HG02973 (cell line): Measurements from ENCODE around the gene ALKBH8.

ENCODE experiments used
- ATAC-seq: cut with Tn5 transposase; IDR thresholded peaks from one replicate; pipeline ENCODE4 v1.9.1; 2021; ENCODE audit warnings: moderate library complexity; ENCODE audit not compliant: unreplicated experiment

Gene ALKBH8, protein sequence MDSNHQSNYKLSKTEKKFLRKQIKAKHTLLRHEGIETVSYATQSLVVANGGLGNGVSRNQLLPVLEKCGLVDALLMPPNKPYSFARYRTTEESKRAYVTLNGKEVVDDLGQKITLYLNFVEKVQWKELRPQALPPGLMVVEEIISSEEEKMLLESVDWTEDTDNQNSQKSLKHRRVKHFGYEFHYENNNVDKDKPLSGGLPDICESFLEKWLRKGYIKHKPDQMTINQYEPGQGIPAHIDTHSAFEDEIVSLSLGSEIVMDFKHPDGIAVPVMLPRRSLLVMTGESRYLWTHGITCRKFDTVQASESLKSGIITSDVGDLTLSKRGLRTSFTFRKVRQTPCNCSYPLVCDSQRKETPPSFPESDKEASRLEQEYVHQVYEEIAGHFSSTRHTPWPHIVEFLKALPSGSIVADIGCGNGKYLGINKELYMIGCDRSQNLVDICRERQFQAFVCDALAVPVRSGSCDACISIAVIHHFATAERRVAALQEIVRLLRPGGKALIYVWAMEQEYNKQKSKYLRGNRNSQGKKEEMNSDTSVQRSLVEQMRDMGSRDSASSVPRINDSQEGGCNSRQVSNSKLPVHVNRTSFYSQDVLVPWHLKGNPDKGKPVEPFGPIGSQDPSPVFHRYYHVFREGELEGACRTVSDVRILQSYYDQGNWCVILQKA

DNA sequence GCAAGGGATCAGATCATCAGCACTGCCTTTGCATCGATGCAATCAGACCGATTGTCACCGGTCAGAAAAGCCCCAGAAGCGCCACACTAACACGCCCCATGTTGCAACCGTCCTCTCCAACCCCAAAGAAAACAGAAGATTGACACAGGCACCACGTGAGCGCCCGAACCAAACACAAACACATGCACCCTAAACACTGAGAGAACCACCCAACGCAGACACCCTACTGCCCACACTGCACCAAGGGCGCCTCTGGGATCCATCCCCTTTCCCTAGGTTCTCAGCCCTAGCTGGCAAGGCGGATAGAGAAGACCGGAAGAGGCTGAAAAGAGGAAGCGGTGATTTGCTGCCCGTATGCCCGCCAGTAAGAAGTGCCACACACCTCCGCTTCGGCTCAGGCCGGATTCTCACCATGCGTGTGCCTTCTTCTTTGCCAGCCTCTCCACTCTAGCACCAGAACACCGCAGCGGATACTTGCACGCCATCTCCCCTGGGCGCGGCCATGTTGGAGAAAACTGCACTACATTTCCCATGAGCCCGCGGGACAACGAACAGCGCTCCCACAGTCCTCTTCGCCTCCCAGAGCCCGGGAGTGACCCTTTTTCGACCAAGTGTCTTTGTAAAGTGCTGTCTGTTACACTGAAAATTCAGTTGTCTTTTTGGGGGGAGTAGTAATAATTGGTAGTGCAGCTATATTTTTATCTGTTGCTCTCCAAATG is at the start of gene ALKBH8:
ALKBH8 (minus strand) TSS at position 517 of the 719 bp plus-strand sequence. CDS start 4,842 bp downstream, outside the sequence.
- peak; percentile 80 for ATAC-seq

DNA sequence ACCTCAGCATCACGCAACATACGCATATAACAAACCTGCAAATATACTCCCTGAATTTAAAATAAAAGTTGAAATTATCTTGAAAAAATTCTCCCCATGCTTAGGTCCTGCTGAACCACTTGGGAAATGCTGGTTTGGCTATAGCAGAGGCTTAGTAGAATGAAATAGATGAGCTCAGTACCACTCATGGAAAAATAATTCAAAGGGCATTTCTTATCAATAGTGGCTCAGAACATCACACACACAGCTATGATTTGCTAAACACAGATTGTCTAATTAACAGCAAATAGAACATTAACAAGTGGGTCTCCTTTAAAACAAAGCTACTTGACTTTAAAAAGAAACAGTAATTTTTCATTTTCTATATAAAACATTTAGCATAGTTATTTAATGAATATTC is 46.9 kb upstream of the ALKBH8 start:
- no peak for ATAC-seq

DNA sequence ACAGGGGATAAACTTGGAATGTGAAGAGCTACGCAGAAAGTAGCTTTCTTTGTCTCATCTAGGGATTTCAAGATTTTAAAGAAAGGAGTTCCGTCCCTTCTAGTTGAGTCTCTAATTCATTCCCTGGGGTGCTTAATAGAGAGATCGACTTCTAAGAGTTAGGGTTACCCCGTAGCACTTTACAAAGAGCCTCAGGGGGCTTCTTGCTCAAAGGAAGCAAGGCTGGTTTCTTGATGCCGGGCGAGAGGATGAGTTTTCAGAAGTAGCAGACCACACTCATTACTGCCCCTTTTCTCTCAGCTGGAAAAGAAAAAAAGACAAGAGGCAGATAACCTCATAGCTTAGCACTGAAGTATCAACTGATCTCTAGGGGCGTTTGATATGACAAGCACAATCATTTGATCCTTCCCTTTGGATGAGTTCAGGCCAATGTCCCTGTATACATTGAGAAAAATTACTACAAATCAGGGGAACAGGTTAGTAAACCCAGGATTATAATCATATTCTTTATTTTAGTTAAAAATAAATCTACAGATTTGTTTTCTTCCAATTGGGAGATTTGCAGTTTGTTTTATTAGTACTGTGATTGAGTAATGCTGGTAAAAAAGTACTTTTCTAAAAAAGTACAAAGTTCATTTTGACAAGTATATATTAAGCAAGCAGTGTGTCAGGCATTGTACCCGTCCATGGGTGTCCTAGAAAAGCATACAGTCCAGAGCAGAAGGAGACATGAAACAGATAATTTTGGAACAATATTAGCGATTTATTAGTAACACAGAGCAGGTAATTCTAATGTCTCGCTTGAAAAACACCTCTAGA is 44.1 kb upstream of the ALKBH8 start:
- no peak for ATAC-seq

DNA sequence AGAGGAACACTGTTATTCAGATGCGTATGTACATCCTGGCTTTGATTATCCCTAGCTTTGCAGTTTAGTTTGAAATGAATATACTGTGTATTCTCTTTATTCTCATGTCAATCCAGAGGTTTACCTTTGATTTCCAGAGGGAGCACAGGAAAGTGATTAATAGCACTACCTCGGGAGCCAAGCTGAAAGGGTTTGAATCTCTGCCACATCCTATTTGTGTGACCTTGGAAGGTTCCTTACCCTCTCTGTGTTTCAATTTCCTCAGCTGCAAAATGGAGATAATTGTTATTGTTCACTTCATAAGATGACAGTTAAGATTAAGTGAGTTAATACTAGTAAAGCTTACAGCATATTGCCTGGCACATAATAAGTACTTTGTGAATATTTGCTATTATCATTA is 43.3 kb upstream of the ALKBH8 start:
- ATAC-seq: no peak

DNA sequence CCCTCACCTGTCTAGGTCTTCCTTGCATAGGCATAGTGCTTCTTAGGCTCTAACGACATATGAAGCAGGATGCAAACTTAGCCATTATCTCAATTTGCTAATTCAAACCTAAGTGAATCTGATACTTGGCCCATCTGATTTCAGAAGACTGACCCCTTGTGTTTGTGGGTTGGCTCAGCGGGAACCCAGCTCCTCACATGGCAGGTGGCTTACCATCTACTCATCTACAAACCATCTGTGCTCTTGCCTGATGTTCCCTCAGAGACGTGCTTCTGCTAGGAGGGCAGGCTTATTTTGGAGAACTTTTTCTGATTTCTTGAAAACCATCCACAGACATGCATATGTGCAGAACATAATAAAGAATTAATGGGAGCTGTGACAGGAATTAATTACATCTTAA is 40.6 kb upstream of the ALKBH8 start:
- ATAC-seq: no peak

DNA sequence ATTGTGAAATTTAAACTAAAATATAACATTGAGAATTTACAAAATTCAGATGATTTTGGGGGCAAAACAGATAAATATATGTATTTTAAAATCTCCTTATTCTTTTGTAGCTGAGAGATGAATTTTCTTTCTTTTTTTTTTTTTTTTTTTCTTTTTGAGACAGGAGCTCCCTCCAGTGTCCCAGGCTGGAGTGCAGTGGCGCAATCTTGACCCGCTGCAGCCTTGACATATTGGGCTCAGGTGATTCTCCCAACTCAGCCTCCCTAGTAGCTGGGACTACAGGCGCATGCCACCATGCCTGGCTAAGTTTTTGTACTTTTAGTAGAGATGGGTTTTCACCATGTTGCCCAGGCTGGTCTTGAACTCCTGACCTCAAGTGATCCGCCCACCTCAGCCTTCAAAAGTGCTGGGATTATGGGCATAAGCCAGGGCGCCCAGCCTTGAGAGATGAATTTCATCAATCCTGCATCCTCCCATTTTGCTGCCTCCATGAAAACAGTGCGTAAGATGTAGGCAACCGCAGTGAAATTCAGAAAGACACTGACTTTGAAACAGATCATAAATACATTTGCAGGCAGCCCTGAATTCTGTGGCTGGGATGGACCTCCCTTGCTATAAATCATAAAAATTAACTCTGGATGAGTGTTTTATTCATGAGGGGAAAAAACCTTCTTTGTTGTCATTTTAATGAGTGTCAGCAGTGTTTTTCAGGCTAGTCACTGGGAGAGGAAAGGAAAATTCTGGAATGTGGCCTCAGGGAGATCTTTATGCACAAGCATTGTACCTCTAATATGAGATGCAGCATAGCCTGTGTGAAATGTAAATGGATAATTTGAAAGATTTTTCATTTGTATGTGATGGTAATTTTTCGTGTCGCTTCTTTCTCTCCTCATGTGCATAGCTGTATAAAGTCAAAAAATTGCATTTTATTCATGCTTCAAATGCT is 39.8 kb upstream of the ALKBH8 start:
- ATAC-seq: no peak

DNA sequence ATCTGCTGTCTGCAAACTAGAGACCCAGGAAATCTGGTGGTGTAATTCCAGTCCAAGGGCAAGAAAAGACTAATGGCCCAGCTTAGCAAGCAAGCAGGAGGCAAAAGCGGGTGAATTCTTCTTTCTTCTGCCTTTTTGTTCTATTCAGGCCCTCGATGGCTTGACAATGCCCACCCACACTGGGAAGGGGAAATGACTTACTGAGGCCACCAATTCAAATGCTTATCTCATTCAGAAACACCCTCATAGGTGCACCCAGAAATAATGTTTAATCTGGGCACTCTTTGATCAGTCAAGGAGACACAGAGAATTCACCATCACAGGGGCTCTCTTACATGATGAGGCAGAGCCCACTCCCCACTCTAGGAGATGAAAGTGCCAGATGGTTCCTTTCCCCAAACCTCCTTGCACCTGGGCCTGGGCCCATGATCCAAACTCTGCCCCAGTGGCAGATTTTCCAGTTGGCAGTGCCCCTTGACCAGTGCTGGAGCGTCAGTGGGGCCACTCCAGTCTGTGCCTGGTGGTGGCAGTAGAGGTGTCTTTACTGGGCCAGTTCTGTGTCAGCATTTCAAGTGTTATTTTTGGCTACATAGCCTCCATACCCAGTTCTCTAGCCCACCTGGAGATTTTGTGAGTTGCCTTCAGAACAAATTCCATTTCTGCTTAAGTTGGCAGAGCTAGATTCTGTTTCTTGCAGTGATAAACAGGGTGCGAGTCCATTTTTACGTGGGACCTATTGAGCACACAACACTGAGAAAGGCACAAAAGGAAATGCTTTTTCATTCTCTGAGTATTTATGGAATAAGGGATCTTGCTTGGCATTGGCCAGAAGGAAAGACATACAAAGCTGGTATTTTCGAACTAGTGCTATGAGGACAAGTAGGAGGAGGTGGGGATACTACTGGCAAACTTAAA is 32.9 kb upstream of the ALKBH8 start:
- peak; percentile 70 for ATAC-seq

DNA sequence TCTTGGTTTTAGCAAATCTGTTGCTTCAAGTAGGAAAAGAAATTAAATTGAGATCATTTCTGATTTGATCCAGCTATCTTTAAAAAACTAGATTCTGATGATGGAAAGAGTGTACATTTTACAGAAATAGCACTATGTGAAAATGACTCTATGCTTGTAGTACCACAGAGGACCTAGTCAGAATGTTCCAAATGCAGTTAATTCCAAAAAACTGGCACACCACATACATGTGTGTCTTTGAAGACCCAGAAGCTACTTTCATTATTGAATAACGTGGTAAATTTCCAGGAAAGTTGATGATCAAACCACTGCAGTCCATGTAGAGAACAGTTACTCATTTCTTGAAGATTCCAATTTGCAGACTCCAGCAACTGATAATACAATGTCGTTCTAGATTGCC is 29.2 kb upstream of the ALKBH8 start:
- ATAC-seq: no peak

DNA sequence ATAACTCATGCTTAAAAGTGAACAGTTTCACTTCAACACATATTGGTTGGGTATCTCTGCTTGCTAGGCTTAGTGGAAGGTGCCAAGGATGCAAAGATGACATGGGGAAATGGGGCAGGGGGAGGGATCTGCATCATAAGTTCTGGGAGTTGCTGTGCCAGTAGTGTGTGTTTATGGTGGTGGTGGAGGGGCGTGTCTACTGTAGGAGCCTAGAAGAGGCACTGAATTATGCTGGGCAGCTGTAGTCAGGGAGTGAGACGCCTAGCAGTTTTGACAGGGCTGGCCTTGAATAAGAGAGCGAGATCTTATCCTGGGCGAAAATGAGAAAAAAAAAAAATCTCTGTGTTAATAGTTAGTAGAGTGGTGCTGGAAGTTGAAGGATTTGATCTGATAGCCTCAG is 28.4 kb upstream of the ALKBH8 start:
- no peak for ATAC-seq

DNA sequence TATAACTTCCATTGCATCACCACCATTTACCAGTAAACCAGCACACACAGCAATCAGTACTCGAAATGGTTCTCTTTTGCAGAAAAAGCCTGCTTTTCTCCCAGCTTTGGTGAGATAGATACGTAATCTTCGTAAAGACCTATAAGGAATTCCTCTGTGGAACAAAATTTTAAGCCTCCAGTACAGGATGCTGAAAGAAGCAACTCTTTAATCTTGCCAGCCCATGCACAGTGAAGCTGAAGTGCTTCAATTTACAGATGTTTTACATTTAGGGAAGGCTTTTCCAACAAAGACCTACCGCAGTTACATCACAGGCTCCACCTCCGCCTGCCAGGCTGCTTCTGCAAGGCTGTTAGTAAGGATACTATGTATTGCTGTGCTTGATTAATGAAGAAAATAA is 27.3 kb upstream of the ALKBH8 start:
- ATAC-seq: no peak

DNA sequence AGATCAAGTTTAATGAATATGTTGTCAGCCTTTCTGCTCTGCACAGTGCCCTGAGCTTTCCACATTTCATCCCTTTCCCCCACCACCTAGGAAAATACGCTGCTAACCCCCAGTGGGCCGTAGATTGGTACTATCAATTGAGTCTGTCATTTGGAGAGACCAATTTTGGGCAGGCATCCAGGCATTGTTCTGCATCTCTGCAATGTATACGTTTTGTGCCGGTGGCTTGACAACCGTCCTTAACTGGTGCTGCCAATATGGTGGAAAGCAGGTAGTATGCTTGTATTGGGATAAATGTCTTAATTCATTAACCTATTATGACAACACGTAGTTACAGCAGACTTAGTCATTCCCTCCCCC is 26.7 kb upstream of the ALKBH8 start:
- ATAC-seq: no peak

DNA sequence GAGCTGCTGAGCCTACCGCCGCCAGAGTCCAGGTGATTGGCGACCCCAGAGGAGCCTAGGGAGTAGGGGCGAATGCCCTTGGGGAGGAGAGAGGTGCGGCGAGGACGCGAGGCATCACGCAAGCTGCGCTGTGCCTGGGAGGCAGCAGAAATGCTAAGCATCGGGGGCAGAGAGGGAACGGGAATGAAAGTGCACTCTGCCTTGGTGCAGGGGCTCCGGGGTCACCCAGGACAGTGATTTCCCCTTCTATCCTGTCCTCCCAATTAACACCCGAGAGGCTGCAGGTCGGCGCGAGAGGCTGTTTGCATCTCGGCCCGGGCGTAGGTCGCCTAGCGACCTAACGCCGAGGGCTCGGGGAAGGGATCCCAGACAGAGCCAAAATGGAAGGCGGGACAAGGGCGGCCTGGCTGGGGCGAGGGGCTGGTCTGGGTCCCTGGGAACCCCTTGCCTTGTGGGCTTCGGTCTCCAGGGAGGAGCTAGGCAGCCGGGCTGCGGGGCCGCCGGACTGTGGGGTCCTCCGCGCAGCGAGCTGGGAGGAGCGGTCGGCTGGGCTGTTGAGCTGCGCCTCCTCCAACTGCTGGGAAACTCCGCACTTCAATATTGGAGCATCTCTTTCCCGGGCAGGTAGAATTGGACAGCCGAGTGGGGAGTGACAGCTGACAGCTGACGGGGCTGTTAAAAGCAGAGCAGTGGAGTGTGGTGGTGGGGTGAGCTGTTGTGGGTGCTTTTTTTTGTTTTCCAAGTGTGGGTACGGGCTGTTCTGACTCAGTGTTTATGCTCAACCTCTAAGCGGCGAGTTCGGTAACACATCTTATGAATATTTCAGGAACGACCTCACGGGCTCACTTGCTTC is 26.1 kb upstream of the ALKBH8 start:
- ATAC-seq: peak; percentile 28

DNA sequence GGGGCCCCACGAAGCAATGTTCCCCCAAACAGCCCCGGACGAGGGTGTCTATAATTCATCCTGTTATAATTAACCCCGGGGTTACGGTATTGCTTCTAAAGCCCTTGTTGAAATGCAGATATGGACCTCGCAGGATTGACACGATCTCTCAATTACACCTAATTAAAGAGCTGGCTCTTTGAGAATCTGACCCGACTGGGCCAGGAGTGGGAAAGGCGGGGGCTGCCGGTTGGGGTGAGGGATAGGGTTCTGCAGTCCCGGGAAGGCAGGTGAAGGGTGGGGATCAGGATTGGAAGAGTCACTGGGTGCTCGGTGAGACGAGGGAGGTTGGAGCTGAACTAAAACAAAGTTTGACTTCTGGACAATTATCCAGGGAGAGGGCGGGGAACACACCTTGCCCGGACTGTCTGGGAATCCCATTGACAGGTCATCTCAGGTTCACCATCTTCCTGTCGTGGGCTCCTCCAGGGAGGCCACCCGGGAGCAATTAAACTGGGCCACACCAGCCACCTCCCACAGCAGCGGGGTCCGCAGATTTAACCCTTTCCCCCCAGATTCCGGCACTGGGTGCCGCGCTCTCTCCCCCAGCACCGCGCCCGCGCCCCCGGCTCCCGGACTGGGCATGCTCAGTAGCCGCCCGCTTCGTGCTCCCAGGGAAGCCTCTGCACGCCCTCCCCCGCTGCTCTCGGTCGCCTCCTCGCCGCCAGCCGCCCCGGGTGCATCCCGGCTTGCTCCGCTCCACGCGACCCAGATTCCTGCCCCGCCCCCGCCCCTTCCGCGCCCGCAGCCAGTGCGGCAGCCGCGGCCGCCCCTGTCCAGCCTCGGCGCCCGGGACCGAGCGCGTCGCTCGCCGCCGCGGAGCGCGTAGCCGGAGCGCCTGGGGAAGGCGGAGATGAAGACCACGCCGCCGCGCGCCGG is 25.2 kb upstream of the ALKBH8 start, which contains the start of gene ELMOD1:
ELMOD1 (plus strand) TSS at position 688 of the 918 bp plus-strand sequence. CDS start 27,043 bp downstream, outside the sequence.
- peak; percentile 43 for ATAC-seq

DNA sequence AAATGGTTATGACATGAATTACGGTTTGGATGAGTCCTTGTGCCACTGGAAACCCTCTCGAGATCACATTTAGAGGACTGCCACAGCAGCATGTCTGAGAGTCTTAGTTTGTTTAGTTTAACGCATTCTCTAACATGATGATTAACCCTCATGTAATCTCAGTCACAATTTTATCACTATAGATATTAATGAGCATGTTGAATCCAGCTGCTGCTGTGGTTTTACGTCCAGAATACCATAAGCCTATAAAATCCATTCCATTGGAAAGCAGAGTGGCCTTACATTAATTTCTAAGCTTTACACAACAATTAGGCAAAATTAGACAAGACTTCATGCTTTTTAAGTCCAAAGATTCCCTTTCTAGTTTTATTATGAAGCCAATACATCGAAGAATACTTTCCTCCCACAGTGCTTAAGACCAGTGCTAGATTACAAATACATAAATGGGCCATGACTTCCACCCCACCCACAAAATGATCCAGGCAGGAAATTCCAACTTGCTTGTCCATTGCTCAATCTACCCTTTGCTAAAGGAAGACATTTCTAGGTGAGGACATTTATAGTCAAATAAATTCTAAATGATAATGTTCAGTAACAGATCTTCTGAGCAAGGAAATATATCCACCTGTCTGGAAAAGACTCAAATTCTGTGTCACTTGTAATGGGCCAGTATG is 21.9 kb upstream of the ALKBH8 start:
- no peak for ATAC-seq

DNA sequence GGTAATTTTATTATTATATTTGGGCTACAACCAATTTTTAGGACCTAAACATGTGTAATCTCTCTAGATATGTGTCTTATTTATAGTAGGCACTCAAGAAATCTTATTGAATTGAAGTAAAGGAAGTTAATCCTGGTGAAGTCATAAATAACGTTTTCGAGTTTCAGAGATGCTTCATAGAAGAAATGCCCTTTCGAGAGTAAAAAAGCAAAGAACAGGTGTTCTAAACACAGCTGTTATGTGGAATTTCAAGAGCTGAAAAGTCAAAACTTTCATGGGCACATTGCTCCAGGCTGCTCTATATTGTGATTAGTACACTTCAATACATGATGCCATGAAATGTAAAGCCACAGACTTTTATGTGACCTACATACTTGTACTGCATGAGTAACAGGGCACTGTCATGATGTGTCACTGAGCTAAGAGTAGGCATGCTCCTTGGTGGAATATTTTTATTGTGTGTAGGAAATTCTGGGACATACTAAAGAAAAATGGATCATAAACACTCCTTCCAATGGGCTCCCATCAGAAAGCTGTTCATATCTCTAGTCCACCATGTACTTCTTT is 18.2 kb upstream of the ALKBH8 start:
- no peak for ATAC-seq

DNA sequence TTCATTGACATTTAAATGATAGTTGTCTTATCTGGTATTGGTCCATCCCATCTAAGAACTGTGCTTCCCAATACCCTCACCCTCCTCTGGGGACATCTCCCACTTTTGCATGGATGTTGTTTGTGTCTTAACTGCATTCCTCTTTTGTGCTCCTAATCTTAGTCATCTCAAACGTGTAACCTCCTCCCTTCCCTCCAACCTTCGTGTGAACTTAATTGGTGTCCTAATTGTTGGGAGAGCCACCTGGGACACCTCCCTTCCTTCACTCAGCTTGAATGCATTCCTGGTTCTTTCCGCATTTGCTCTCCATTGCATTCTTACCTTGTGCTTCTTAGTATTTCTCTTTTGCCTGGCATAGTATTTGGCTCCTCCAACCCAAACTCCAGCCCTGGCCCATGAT is 15.6 kb upstream of the ALKBH8 start:
- ATAC-seq: no peak
